Natural killer cell (primary cell): Measurements from ENCODE around the gene IL17A. TPM values are rescaled to one million over a fixed set of nuclear protein-coding genes. Genes with fewer than 3 reads are reported as not detected.

Source experiments
- ATAC-seq, 3 donors: fragments of 150-1000 bp in 2 of 3; fragments of 200-7000 bp in 1 of 3; cut with Tn5 transposase; 1 replicate in 1 of 3; 2 replicates in 2 of 3; pipeline ENCODE4 v1.10.0; 2021; ENCODE audit warnings: mild to moderate bottlenecking in 2 of 3, moderate library complexity in 2 of 3
- DNase-seq, 2 donors: peaks; one replicate each; pipeline versions ENCODE4 v3.0.0 to v3.0.0-alpha.2; 2013 to 2021; ENCODE audit warnings: mixed read lengths in 1 of 2
- H3K27ac ChIP-seq: one replicate; pipeline ENCODE4 v1.5.1; 2013; ENCODE audit warnings: mild to moderate bottlenecking, low read length
- H3K27me3 ChIP-seq: one replicate; pipeline ENCODE4 v1.6.1; 2013; ENCODE audit warnings: low read length; ENCODE audit not compliant: control insufficient read depth, insufficient read depth
- H3K36me3 ChIP-seq: one replicate; pipeline ENCODE4 v1.6.1; 2013; ENCODE audit warnings: low read length; ENCODE audit not compliant: control insufficient read depth, insufficient read depth
- H3K4me1 ChIP-seq: one replicate; pipeline ENCODE4 v1.6.1; 2013; ENCODE audit warnings: low read length; ENCODE audit not compliant: control insufficient read depth, insufficient read depth
- H3K4me3 ChIP-seq: one replicate; pipeline ENCODE4 v1.5.1; 2013; ENCODE audit warnings: low read length
- H3K9me3 ChIP-seq: one replicate; pipeline ENCODE4 v1.6.1; 2013; ENCODE audit warnings: low read length; ENCODE audit not compliant: control insufficient read depth, insufficient read depth
- H3K27ac Mint-ChIP-seq, 2 donors: one replicate each; pipeline ENCODE4 v1.8.0; 2022; ENCODE audit warnings: mild to moderate bottlenecking in 2 of 2, mixed read lengths in 2 of 2, moderate library complexity in 1 of 2
- H3K27me3 Mint-ChIP-seq, 2 donors: one replicate each; pipeline ENCODE4 v1.8.0; 2022; ENCODE audit warnings: low read depth in 2 of 2, mixed read lengths in 2 of 2
- H3K36me3 Mint-ChIP-seq: one replicate; pipeline ENCODE4 v1.8.0; 2022; ENCODE audit warnings: mixed read lengths
- H3K4me1 Mint-ChIP-seq, 2 donors: one replicate each; pipeline ENCODE4 v1.8.0; 2022; ENCODE audit warnings: mixed read lengths in 2 of 2
- H3K4me3 Mint-ChIP-seq: one replicate; pipeline ENCODE4 v1.8.0; 2022; ENCODE audit warnings: mild to moderate bottlenecking, moderate library complexity, mixed read lengths
- H3K9me3 Mint-ChIP-seq, 2 donors: one replicate each; pipeline ENCODE4 v1.8.0; 2022; ENCODE audit warnings: mixed read lengths in 2 of 2
- WGBS: methylation state at CpG from one replicate; pipeline ENCODE4 v1.1.7; 2013; ENCODE audit warnings: missing lambda C conversion rate; ENCODE audit not compliant: insufficient coverage; 5-methylcytosine and 5-hydroxymethylcytosine counted together
- intact Hi-C: fragments of 100-400 bp; cut with micrococcal nuclease; formaldehyde crosslinking; loops from one replicate; pipeline ENCODE4 v1.14.2; 2022
- total RNA-seq, 4 donors: library from RNA; stranded (reverse); fragments of 120-200 nt in 1 of 4; gene quantifications; one replicate each; pipeline versions ENCODE4 v1.2.3 to v1.2.4, GENCODE V29; 2013 to 2022
- TF ChIP-seq, protein P1 (sequence below): fragments of 200-600 bp; IDR thresholded peaks from one replicate; pipeline ENCODE4 v1.8.0; 2022; ENCODE audit warnings: antibody characterized with exemption

IL17A gene
- total RNA-seq, 3 donors from 2014 or later (not counting 1 experiment from before 2014, with no cell fraction given), result not detected

DNA sequence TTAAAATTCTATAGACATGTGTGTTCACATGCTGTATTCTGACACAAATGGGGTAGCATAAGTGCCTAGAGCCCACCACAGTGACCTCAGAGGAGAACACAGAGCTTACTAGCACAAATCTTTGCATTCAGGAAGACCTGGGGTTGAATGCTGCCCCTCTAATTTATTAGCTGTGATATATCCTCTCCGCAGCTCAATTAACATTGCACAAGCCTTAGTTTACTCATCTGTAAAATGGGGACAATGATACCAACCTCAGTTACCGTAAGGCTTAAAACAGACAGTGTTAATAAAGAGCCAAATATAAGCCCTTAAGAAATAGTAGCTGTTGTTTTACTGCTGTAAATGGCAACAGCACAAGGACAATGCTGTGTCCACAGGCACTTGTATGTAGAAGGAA, 36.2 kb upstream of the IL17A start:
- WGBS, result 83% methylated on average over 2 of the region's 2 CpGs
- no peaks in the 10 kb centered on the region for H3K9me3 Mint-ChIP-seq
- no peaks in the 10 kb centered on the region for H3K36me3 Mint-ChIP-seq
- H3K36me3 ChIP-seq, result no peaks in the 10 kb centered on the region
- H3K27me3 ChIP-seq, result peaks cover 18% of the 10 kb centered on the region
- no peak for DNase-seq
- no peak overlapping the region for H3K27ac Mint-ChIP-seq
- H3K27ac ChIP-seq, result no peak overlapping the region
- ATAC-seq, result no peak
- TF ChIP-seq, protein P1, sequence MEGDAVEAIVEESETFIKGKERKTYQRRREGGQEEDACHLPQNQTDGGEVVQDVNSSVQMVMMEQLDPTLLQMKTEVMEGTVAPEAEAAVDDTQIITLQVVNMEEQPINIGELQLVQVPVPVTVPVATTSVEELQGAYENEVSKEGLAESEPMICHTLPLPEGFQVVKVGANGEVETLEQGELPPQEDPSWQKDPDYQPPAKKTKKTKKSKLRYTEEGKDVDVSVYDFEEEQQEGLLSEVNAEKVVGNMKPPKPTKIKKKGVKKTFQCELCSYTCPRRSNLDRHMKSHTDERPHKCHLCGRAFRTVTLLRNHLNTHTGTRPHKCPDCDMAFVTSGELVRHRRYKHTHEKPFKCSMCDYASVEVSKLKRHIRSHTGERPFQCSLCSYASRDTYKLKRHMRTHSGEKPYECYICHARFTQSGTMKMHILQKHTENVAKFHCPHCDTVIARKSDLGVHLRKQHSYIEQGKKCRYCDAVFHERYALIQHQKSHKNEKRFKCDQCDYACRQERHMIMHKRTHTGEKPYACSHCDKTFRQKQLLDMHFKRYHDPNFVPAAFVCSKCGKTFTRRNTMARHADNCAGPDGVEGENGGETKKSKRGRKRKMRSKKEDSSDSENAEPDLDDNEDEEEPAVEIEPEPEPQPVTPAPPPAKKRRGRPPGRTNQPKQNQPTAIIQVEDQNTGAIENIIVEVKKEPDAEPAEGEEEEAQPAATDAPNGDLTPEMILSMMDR, result no peak
- no peak overlapping the region for H3K4me3 Mint-ChIP-seq
- intact Hi-C loops, result no loop called here
- H3K4me1 Mint-ChIP-seq, result peaks cover 0 to under 1% of the 10 kb centered on the region in 2 donors
- no peak overlapping the region for H3K4me3 ChIP-seq
- no peaks in the 10 kb centered on the region for H3K4me1 ChIP-seq
- peaks cover 35 to 39% of the 10 kb centered on the region in 2 donors for H3K27me3 Mint-ChIP-seq
- H3K9me3 ChIP-seq, result no peaks in the 10 kb centered on the region

DNA sequence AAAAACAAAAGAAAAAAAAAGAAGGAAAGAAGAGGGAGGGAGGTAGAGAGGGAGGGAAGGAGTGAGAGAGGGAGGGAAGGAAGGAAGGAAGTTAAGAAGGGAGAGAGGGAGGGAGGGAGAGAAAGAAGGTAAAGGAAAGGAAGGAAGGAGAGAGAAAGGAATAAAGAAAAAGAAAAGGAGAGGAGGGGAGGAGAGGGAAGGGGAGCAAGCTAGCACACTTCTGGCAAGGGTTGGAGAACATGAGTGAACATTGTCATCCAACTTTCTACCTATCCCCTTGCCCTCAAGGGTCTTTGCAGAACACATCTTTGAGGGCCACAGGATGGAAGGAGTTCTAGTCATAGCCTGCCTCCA, 34.1 kb upstream of the IL17A start:
- Mint-ChIP-seq H3K4me1 (peaks cover 15 to 19% of the 10 kb centered on the region in 2 donors), H3K27ac (no peak overlapping the region), H3K9me3 (no peaks in the 10 kb centered on the region), H3K36me3 (no peaks in the 10 kb centered on the region), H3K4me3 (no peak overlapping the region), H3K27me3 (peaks cover 34 to 48% of the 10 kb centered on the region in 2 donors)
- no peak for ATAC-seq
- no peak for DNase-seq
- peaks cover 20% of the 10 kb centered on the region for H3K27me3 ChIP-seq
- H3K9me3 ChIP-seq, result no peaks in the 10 kb centered on the region
- TF ChIP-seq, protein P1, result no peak
- intact Hi-C loops, result no loop called here
- H3K4me1 ChIP-seq, result peaks cover 12% of the 10 kb centered on the region
- H3K36me3 ChIP-seq, result no peaks in the 10 kb centered on the region
- no peak overlapping the region for H3K4me3 ChIP-seq
- H3K27ac ChIP-seq, result no peak overlapping the region

- H3K4me1 ChIP-seq, result peaks cover 12% of the 10 kb centered on the region
- ATAC-seq (no peak), DNase-seq (no peak)
- Mint-ChIP-seq H3K36me3 (no peaks in the 10 kb centered on the region), H3K9me3 (no peaks in the 10 kb centered on the region), H3K4me1 (peaks cover 15 to 19% of the 10 kb centered on the region in 2 donors), H3K27me3 (peaks cover 36 to 55% of the 10 kb centered on the region in 2 donors), H3K4me3 (no peak overlapping the region), H3K27ac (no peak overlapping the region)
- intact Hi-C loops, result no loop called here
- no peaks in the 10 kb centered on the region for H3K9me3 ChIP-seq
- 72% methylated on average over 5 of the region's 7 CpGs for WGBS
- no peaks in the 10 kb centered on the region for H3K36me3 ChIP-seq
- H3K4me3 ChIP-seq, result no peak overlapping the region
- TF ChIP-seq, protein P1, result no peak
- H3K27me3 ChIP-seq, result peaks cover 27% of the 10 kb centered on the region
- no peak overlapping the region for H3K27ac ChIP-seq
These were observed 33.4 kb upstream of the IL17A start for GRCh38 chr6:52152711-52153160.

DNA sequence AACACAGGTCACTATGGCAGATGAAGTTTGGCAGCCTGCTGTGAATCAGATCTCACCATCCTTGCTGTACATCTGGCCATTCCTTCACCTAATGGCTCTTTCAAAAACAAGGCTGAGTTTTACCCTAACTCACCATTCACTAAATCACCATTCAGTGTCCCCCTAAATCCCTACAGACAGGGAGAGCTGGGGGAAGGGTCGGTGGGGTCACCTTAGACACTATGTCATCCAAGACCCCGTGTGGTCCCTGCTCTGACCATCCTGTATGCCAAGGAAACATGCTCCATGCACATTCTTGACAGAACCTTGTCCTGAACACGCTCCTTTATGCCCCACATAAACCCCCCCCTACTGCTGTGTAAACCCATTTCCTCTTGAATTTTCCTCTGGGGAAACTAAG, 31.8 kb upstream of the IL17A start:
- peaks cover 12% of the 10 kb centered on the region for H3K4me1 ChIP-seq
- no peak for ATAC-seq
- Mint-ChIP-seq H3K36me3 (no peaks in the 10 kb centered on the region), H3K27me3 (peaks cover 30 to 71% of the 10 kb centered on the region in 2 donors), H3K27ac (no peak overlapping the region), H3K4me3 (no peak overlapping the region), H3K9me3 (no peaks in the 10 kb centered on the region), H3K4me1 (peaks cover 15 to 19% of the 10 kb centered on the region in 2 donors)
- no peaks in the 10 kb centered on the region for H3K36me3 ChIP-seq
- DNase-seq, result no peak
- no peak overlapping the region for H3K27ac ChIP-seq
- TF ChIP-seq, protein P1, result no peak
- no peak overlapping the region for H3K4me3 ChIP-seq
- H3K9me3 ChIP-seq, result no peaks in the 10 kb centered on the region
- peaks cover 36% of the 10 kb centered on the region for H3K27me3 ChIP-seq
- WGBS, result 59% methylated on average over 3 of the region's 3 CpGs
- intact Hi-C loops, result no loop called here
